SU-DHL-6 (cell line): Measurements from ENCODE around the gene CCL13.

ENCODE experiments used
- EZH2phosphoT487 ChIP-seq: fragments of 200-600 bp; sonication (generic), shearing (Covaris generic); conservative IDR thresholded peaks from 2 replicates; pipeline ENCODE4 v1.6.1; 2018; ENCODE audit warnings: mild to moderate bottlenecking, antibody characterized with exemption, low read length, moderate library complexity, mixed read lengths
- TF ChIP-seq, protein P1 (sequence below): fragments of 200-600 bp; sonication (generic); IDR thresholded peaks from one replicate; pipeline ENCODE4 v1.5.1; 2017; ENCODE audit warnings: antibody characterized with exemption, mild to moderate bottlenecking, low read length, moderate library complexity; ENCODE audit not compliant: insufficient read depth, poor library complexity, severe bottlenecking

DNA sequence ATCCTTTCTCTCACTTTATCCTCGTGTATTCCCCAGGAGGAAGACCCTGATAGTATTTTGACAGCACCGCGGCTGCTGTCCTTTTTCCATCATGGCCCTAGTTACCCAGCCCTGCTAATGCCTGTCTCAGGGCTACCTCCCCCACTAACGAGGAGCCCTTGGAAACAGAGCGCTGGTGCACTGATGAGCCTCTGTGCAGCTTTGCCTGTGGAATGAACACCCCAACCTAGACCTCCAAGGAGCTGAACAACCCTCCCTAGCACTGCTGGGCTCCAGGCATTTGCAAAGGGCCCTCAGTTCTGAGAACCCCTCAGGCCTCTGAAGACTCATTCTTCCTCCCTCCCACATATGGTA lies 30.0 kb downstream of the CCL13 start:
- TF ChIP-seq, protein P1, sequence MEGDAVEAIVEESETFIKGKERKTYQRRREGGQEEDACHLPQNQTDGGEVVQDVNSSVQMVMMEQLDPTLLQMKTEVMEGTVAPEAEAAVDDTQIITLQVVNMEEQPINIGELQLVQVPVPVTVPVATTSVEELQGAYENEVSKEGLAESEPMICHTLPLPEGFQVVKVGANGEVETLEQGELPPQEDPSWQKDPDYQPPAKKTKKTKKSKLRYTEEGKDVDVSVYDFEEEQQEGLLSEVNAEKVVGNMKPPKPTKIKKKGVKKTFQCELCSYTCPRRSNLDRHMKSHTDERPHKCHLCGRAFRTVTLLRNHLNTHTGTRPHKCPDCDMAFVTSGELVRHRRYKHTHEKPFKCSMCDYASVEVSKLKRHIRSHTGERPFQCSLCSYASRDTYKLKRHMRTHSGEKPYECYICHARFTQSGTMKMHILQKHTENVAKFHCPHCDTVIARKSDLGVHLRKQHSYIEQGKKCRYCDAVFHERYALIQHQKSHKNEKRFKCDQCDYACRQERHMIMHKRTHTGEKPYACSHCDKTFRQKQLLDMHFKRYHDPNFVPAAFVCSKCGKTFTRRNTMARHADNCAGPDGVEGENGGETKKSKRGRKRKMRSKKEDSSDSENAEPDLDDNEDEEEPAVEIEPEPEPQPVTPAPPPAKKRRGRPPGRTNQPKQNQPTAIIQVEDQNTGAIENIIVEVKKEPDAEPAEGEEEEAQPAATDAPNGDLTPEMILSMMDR, result no peak
- TF ChIP-seq EZH2phosphoT487, result no peak
